AG04449 (cell line): Measurements from ENCODE around the gene TNP1.

ENCODE experiments used
- CTCF ChIA-PET: fragments of 350-600 bp; formaldehyde crosslinking; extraction: SDS; loops from one replicate; lab custom pipeline; 2021; ENCODE audit warnings: antibody characterized with exemption; lab: Yijun Ruan, JAX
- POLR2A ChIA-PET: fragments of 400-600, 350-600 bp; formaldehyde crosslinking; extraction: SDS; loops from one replicate; lab custom pipeline; 2020; ENCODE audit warnings: antibody characterized with exemption, inconsistent platforms; lab: Yijun Ruan, JAX
- DNase-seq: peaks from one replicate; pipeline ENCODE4 v3.0.0-alpha.2; 2010; ENCODE audit warnings: low read depth, low spot score
- H3K4me3 ChIP-seq: 2 replicates; pipeline ENCODE4 v1.5.1; 2011; ENCODE audit warnings: low read depth, mild to moderate bottlenecking, control low read depth, low read length
- CTCF ChIP-seq: IDR thresholded peaks from one replicate; pipeline ENCODE4 v1.5.1; 2011; ENCODE audit warnings: mild to moderate bottlenecking, moderate library complexity, low read length, control low read depth, inconsistent platforms; ENCODE audit not compliant: insufficient read depth; ENCODE audit errors: missing control alignments

TNP1 gene

GRCh38 chr2:216872040-216872439, 12.2 kb upstream of the TNP1 start:
- DNase-seq: no peak
- H3K4me3 ChIP-seq: no peak overlapping the region
- no peak for TF ChIP-seq CTCF
- POLR2A ChIA-PET: no interaction called here
- CTCF ChIA-PET: no interaction called here

DNA sequence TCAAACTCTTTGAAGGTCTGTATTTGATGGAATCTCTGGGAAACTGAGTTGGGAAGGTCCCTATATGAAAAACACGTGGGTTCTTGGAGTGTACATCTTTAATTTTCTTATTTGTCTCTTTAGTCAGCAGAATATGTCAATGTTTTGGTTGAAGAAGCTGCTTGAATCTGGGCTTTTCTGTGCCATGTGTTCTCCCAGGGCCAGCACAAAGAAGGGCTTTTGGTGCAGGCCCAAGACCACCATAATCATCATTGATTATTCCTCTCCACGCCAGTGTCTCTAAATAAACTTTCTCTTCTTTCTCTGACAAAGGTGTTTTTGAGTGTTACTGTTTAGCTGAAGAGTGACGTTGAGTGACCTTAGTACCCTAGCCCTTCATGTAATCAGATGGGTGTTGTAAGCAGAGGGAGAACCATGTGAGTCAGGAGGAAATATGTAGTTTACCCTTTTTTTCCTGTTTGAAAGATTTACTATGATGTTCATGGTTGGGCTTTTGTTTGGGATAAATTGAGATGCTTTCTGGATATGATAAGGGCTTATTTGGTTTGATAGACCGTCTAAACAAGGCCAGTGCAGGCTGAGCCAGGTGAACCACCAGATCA, 11.6 kb upstream of the TNP1 start:
- no peak overlapping the region for H3K4me3 ChIP-seq
- CTCF ChIA-PET: no interaction called here
- no peak for TF ChIP-seq CTCF
- POLR2A ChIA-PET: no interaction called here
- DNase-seq: no peak

- no peak for DNase-seq
- TF ChIP-seq CTCF: no peak
- ChIA-PET POLR2A (no interaction called here), CTCF (no interaction called here)
- no peak overlapping the region for H3K4me3 ChIP-seq
Observed at GRCh38 chr2:216870508-216871332, 10.9 kb upstream of the TNP1 start.

DNA sequence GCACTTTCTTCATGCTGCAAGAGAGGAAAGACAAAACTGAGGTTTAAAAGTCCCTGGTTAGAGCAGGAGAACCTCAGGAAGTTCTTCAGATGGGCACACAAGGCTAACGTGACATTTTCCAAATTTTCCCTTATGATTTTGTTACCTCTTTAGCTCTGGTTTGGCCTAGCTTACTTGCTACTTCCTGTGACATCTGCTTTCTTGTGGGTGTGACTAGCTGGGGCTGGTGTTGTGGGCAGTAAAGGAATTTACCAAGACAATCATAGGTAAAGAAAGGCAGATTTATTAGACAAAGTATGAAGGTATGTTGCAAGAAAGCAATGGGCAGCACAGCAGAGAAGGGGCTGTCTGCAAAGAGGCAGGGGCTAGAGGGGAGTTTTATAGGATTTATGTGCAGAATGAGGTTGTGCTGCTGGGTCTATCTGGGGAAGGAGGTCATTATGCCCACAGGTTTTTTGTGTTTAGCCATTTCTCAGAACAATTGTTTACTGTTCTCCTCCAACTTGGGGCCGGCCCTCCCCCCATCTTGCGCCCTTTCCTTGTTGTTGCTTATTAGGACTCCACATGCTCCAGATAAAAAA, 6.7 kb upstream of the TNP1 start:
- DNase-seq: no peak
- ChIA-PET CTCF (interaction anchor here (1.4 kb wide), 1 partner anchor 168 kb away, joined by 3 read pairs; no protein-coding TSS in a partner anchor), POLR2A (no interaction called here)
- no peak overlapping the region for H3K4me3 ChIP-seq
- TF ChIP-seq CTCF: no peak

DNA sequence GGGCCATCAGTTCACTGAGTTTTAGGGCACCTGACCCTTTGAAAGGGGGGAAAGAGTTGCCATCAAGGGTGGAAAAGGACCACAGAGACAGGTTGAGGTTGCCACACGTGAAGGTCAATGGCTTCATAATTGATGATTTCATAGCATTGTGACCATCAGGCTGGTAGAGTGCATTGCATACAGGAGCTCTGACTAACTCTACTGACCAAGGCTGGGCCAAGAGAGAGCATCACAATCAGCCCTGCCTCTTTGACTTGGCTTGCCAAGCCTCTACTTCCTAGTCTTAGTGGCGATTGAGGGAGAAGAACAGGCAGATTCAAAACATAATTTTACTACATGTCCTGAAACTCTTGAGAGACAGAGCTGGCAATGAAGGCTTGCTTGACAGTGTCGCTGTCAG, 5.8 kb upstream of the TNP1 start:
- CTCF ChIA-PET: no interaction called here

More for the DNA sequence above, 5.8 kb upstream of the TNP1 start:
- POLR2A ChIA-PET: no interaction called here
- no peak for TF ChIP-seq CTCF
- no peak for DNase-seq
- H3K4me3 ChIP-seq: no peak overlapping the region
